H1 (cell line): ENCODE data around the gene MYL3. TPM values are rescaled to one million over a fixed set of nuclear protein-coding genes. Genes with fewer than 3 reads are reported as not detected.

ENCODE experiments used
- CTCF ChIA-PET: fragments of 300-600 bp; sonication (Branson Sonifier 250); formaldehyde crosslinking; loops from one replicate; lab custom pipeline; 2021; ENCODE audit not compliant: partially characterized antibody; lab: Charles Lee
- POLR2A ChIA-PET: fragments of 300-600 bp; sonication (Branson Sonifier 250); formaldehyde crosslinking; loops from one replicate; lab custom pipeline; 2021; ENCODE audit warnings: inconsistent platforms; ENCODE audit not compliant: partially characterized antibody; lab: Charles Lee
- DNase-seq, 2 experiments: peaks; one replicate each; pipeline versions ENCODE4 v3.0.0 to v3.0.0-alpha.2; 2010 to 2022; ENCODE audit warnings: low spot score in 2 of 2, low read depth in 1 of 2, mixed read lengths in 1 of 2
- FAIRE-seq: peaks from 2 replicates; lab custom pipeline; 2011; peaks lifted over from hg19 to GRCh38; lab: Jason Lieb, UNC
- H2AFZ ChIP-seq: 2 replicates; pipeline ENCODE4 v1.8.1; 2012; ENCODE audit warnings: low read length, inconsistent platforms
- H2AK5ac ChIP-seq: 2 replicates; pipeline ENCODE4 v1.6.1; 2013; ENCODE audit warnings: low read depth, low read length
- H2BK120ac ChIP-seq: replicated peaks from 2 replicates; pipeline ENCODE3; 2013; ENCODE audit warnings: low read depth, low read length, inconsistent platforms
- H2BK12ac ChIP-seq: 2 replicates; pipeline ENCODE4 v1.6.1; 2013; ENCODE audit warnings: low read depth, low read length
- H2BK15ac ChIP-seq: 2 replicates; pipeline ENCODE4 v1.6.1; 2013; ENCODE audit warnings: low read length
- H2BK20ac ChIP-seq: 2 replicates; pipeline ENCODE4 v1.6.1; 2013; ENCODE audit warnings: low read length
- H2BK5ac ChIP-seq: 2 replicates; pipeline ENCODE4 v1.6.1; 2013; ENCODE audit warnings: low read depth, low read length
- H3K14ac ChIP-seq: 2 replicates; pipeline ENCODE4 v1.6.1; 2013; ENCODE audit warnings: inconsistent platforms; ENCODE audit not compliant: insufficient read length
- H3K18ac ChIP-seq: 2 replicates; pipeline ENCODE4 v1.6.1; 2013; ENCODE audit warnings: low read length; ENCODE audit errors: extremely low read depth
- H3K23ac ChIP-seq: 2 replicates; pipeline ENCODE4 v1.6.1; 2013; ENCODE audit warnings: inconsistent platforms; ENCODE audit not compliant: insufficient read length
- H3K23me2 ChIP-seq: 2 replicates; pipeline ENCODE4 v1.6.1; 2013; ENCODE audit warnings: low read depth, low read length
- H3K27ac ChIP-seq: 2 replicates; pipeline ENCODE4 v1.6.1; 2011; ENCODE audit warnings: low read depth, low read length, inconsistent platforms
- H3K27me3 ChIP-seq, 4 experiments: replicated peaks in 1 of 4; 1 replicate in 1 of 4; 2 replicates in 3 of 4; pipeline versions ENCODE4 v1.6.1 to v1.8.1; 2011 to 2013; ENCODE audit warnings: low read length in 3 of 4, mild to moderate bottlenecking in 3 of 4, inconsistent platforms in 2 of 4, mixed read lengths in 2 of 4, moderate library complexity in 1 of 4; ENCODE audit not compliant: control insufficient read depth in 3 of 4, insufficient read depth in 3 of 4; ENCODE audit errors: extremely low read depth in 1 of 4
- H3K36me3 ChIP-seq, 4 experiments: 2 replicates each; pipeline versions ENCODE4 v1.6.1 to v1.8.1; 2011 to 2013; ENCODE audit warnings: mild to moderate bottlenecking in 4 of 4, low read length in 3 of 4, moderate library complexity in 2 of 4, control low read depth in 1 of 4, inconsistent platforms in 1 of 4; ENCODE audit not compliant: insufficient read depth in 4 of 4, control insufficient read depth in 2 of 4
- H3K4ac ChIP-seq: replicated peaks from 2 replicates; pipeline ENCODE3; 2013; ENCODE audit warnings: low read length, low read depth, mixed read lengths, inconsistent platforms; ENCODE audit not compliant: insufficient read length
- H3K4me1 ChIP-seq, 4 experiments: replicated peaks in 1 of 4; 1 replicate in 1 of 4; 2 replicates in 3 of 4; pipeline versions ENCODE4 v1.6.1 to v1.8.1; 2011 to 2013; ENCODE audit warnings: low read length in 3 of 4, inconsistent platforms in 2 of 4, mixed read lengths in 1 of 4; ENCODE audit not compliant: insufficient read depth in 4 of 4, control insufficient read depth in 3 of 4
- H3K4me2 ChIP-seq, 2 experiments: 2 replicates each; pipeline versions ENCODE4 v1.6.1 to v1.8.1; 2011 to 2013; ENCODE audit warnings: low read depth in 2 of 2, low read length in 2 of 2, control low read depth in 1 of 2, inconsistent platforms in 1 of 2, mild to moderate bottlenecking in 1 of 2; ENCODE audit not compliant: insufficient read depth in 1 of 2
- H3K4me3 ChIP-seq, 4 experiments: fragments of 200-600, 300-600 bp in 1 of 4; sonication (generic), shearing (Covaris generic), sonication (Bioruptor Twin) in 1 of 4; 2 replicates each; pipeline versions ENCODE4 v1.5.1 to v1.8.1; 2011 to 2016; ENCODE audit warnings: low read length in 4 of 4, low read depth in 3 of 4, control low read depth in 2 of 4, inconsistent platforms in 2 of 4, mild to moderate bottlenecking in 2 of 4, mixed read lengths in 1 of 4, moderate library complexity in 1 of 4; ENCODE audit not compliant: insufficient read depth in 2 of 4; ENCODE audit errors: extremely low read depth in 1 of 4
- H3K56ac ChIP-seq: replicated peaks from 2 replicates; pipeline ENCODE3; 2013; ENCODE audit warnings: low read depth, mild to moderate bottlenecking, mixed read lengths, low read length, inconsistent platforms; ENCODE audit not compliant: insufficient read length
- H3K79me1 ChIP-seq: 2 replicates; pipeline ENCODE4 v1.6.1; 2013; ENCODE audit warnings: low read depth, low read length, control low read depth
- H3K79me2 ChIP-seq, 2 experiments: 2 replicates each; pipeline versions ENCODE4 v1.6.1 to v1.8.1; 2012 to 2013; ENCODE audit warnings: low read length in 2 of 2, mild to moderate bottlenecking in 2 of 2, inconsistent platforms in 1 of 2; ENCODE audit not compliant: insufficient read depth in 2 of 2, control insufficient read depth in 1 of 2
- H3K9ac ChIP-seq, 4 experiments: replicated peaks in 1 of 4; 1 replicate in 1 of 4; 2 replicates in 3 of 4; pipeline versions ENCODE4 v1.6.1 to v1.8.1; 2011 to 2013; ENCODE audit warnings: low read depth in 3 of 4, low read length in 3 of 4, control low read depth in 2 of 4, mild to moderate bottlenecking in 2 of 4, moderate library complexity in 2 of 4, inconsistent platforms in 1 of 4; ENCODE audit errors: extremely low read depth in 1 of 4
- H3K9me3 ChIP-seq, 2 experiments: 2 replicates each; pipeline versions ENCODE4 v1.6.1 to v1.8.1; 2012 to 2013; ENCODE audit warnings: mild to moderate bottlenecking in 2 of 2, moderate library complexity in 2 of 2, control low read depth in 1 of 2, inconsistent platforms in 1 of 2, low read depth in 1 of 2, low read length in 1 of 2, mixed read lengths in 1 of 2; ENCODE audit not compliant: insufficient read depth in 2 of 2
- H4K20me1 ChIP-seq, 2 experiments: replicated peaks in 1 of 2; 2 replicates each; pipeline versions ENCODE3 to v1.8.1; 2011 to 2013; ENCODE audit warnings: inconsistent platforms in 2 of 2, low read length in 2 of 2, mild to moderate bottlenecking in 1 of 2; ENCODE audit not compliant: insufficient read depth in 2 of 2, control insufficient read depth in 1 of 2
- H4K5ac ChIP-seq: 2 replicates; pipeline ENCODE4 v1.6.1; 2013; ENCODE audit warnings: low read length, low read depth, mixed read lengths, inconsistent platforms; ENCODE audit not compliant: insufficient read length
- H4K8ac ChIP-seq: 2 replicates; pipeline ENCODE4 v1.8.0; 2013; ENCODE audit warnings: mild to moderate bottlenecking, moderate library complexity, low read length, inconsistent platforms; ENCODE audit not compliant: insufficient read depth; ENCODE audit errors: extremely low read depth
- H4K91ac ChIP-seq: replicated peaks from 2 replicates; pipeline ENCODE3; 2013; ENCODE audit warnings: low read length, mixed read lengths, inconsistent platforms; ENCODE audit not compliant: insufficient read length
- CTCF ChIP-seq, 3 experiments: IDR thresholded peaks; 1 replicate in 2 of 3; 2 replicates in 1 of 3; pipeline versions ENCODE4 v1.5.1 to v1.6.1; 2011; ENCODE audit warnings: low read length in 3 of 3, mild to moderate bottlenecking in 3 of 3, inconsistent platforms in 2 of 3, low read depth in 1 of 3, moderate library complexity in 1 of 3; ENCODE audit not compliant: insufficient read depth in 1 of 3; ENCODE audit errors: control extremely low read depth in 1 of 3
- GABPA ChIP-seq: IDR thresholded peaks from 2 replicates; pipeline ENCODE4 v1.6.1; 2011; ENCODE audit warnings: mild to moderate bottlenecking, low read length, moderate library complexity, borderline replicate concordance; ENCODE audit not compliant: insufficient read depth
- HDAC2 ChIP-seq, 2 experiments: fragments of 300-600 bp in 1 of 2; sonication (generic) in 1 of 2; IDR thresholded peaks; 2 replicates each; pipeline ENCODE4 v1.6.1; 2011 to 2012; ENCODE audit warnings: low read depth in 2 of 2, low read length in 2 of 2, mild to moderate bottlenecking in 2 of 2, moderate library complexity in 2 of 2, borderline replicate concordance in 1 of 2, inconsistent platforms in 1 of 2
- JUND ChIP-seq: IDR thresholded peaks from 2 replicates; pipeline ENCODE4 v1.6.1; 2011; ENCODE audit warnings: mild to moderate bottlenecking, improper control_type of control experiment, low read length
- SIN3A ChIP-seq, 2 experiments: IDR thresholded peaks in 1 of 2; conservative IDR thresholded peaks in 1 of 2; 2 replicates each; pipeline ENCODE4 v1.6.1; 2011 to 2012; ENCODE audit warnings: low read length in 2 of 2, improper control_type of control experiment in 1 of 2, low read depth in 1 of 2, mild to moderate bottlenecking in 1 of 2
- USF2 ChIP-seq: IDR thresholded peaks from 2 replicates; pipeline ENCODE4 v1.6.1; 2011; ENCODE audit warnings: low read length, improper control_type of control experiment
- WGBS, 2 experiments: shearing (Covaris generic) in 1 of 2; methylation state at CpG; one replicate each; pipeline versions ENCODE4 v1.1.6 to v1.1.7; 2013 to 2015; ENCODE audit warnings: low lambda C conversion rate in 2 of 2, mixed read lengths in 2 of 2, inconsistent platforms in 1 of 2, low coverage in 1 of 2, missing lambda C conversion rate in 1 of 2; ENCODE audit not compliant: insufficient replicate concordance in 2 of 2, insufficient coverage in 1 of 2, insufficient read length in 1 of 2; ENCODE audit errors: extremely low coverage in 1 of 2, missing lambda C conversion rate in 1 of 2; 5-methylcytosine and 5-hydroxymethylcytosine counted together
- polyA plus RNA-seq, 7 experiments: library from polyadenylated mRNA; depleted of rRNA in 3 of 7; stranded (reverse) in 5 of 7; unstranded in 2 of 7; fragments of >200 nt in 5 of 7; fragments of 200-250 nt in 2 of 7; gene quantifications; 1 replicate in 5 of 7; 2 replicates in 1 of 7; 4 replicates in 1 of 7; pipeline versions ENCODE4 v1.2.1 to v1.2.3, GENCODE V29; 2011 to 2013; ENCODE audit warnings: missing spikeins in 2 of 7, mixed read lengths in 2 of 7
- total RNA-seq: library from RNA; stranded (reverse); fragmentation: NEBNext Ultra II Directional; extraction: Animal tissue kit (Norgen Biotek cat#: 25700); gene quantifications from 2 replicates; pipeline ENCODE4 v1.2.1, GENCODE V29; 2021

The MYL3 gene
- total and polyA plus RNA-seq, 2 of the 8 experiments (the other 6 are each of a cell fraction or from before 2014, with no cell fraction given), result 0.06 TPM; not detected in 1

- Histone ChIP-seq H4K5ac (no peak overlapping the region), H3K4me3 (no peak overlapping the region), H2AK5ac (no peak overlapping the region), H3K4me1 (peaks cover 0 to 3% (median 1%) of the 10 kb centered on the region in 4 experiments; a peak in 2 of 7 replicates), H2AFZ (peak overlapping the region; percentile 81; the same call in 1 of the 2 replicates), H3K56ac (no peak overlapping the region), H2BK120ac (no peak overlapping the region), H4K20me1 (peaks cover 0 to 5% of the 10 kb centered on the region in 2 experiments), H3K14ac (no peak overlapping the region), H3K23me2 (no peaks in the 10 kb centered on the region; the same call in 1 of the 2 replicates), H3K79me2 (no peaks in the 10 kb centered on the region), H3K23ac (no peak overlapping the region), H3K27me3 (no peaks in the 10 kb centered on the region; a peak in 2 of 7 replicates), H3K4ac (no peak overlapping the region), H3K79me1 (no peaks in the 10 kb centered on the region; the same call in 1 of the 2 replicates), H2BK15ac (peak overlapping the region; percentile 92; the same call in 1 of the 2 replicates), H3K4me2 (peak overlapping the region in 1 of 2 experiments; percentile 54; a peak in 2 of 4 replicates), H4K8ac (no peak overlapping the region), H3K9me3 (no peaks in the 10 kb centered on the region), H2BK5ac (no peak overlapping the region), H3K36me3 (no peaks in the 10 kb centered on the region), H4K91ac (no peak overlapping the region), H3K27ac (no peak overlapping the region), H2BK20ac (no peak overlapping the region), H2BK12ac (peak overlapping the region; percentile 1; the same call in 1 of the 2 replicates), H3K18ac (no peak overlapping the region), H3K9ac (no peak overlapping the region)
- CTCF ChIA-PET, result interaction anchor here (0.5 to 2.4 kb wide), 51 partner anchors 9 to 592 kb away, joined by 3 to 28 read pairs (median 4); partner anchors contain the start of gene PTH1R
- 34% methylated on average over 18 of the region's 18 CpGs; no CpG with 5 or more reads in 1 of the 2 experiments for WGBS, 2 experiments
- POLR2A ChIA-PET, result interaction anchor here (0.7 to 1.5 kb wide), 4 partner anchors 9 to 60 kb away, joined by 3 read pairs; no protein-coding TSS in a partner anchor
- DNase-seq (peak; percentile 65 to 95), FAIRE-seq (peak; percentile 84)
- TF ChIP-seq JUND (0 out of 2 replicates have a peak, but pooled peaks have one; percentile 15), HDAC2 (IDR thresholded peaks at IDR 0.05; ENCODE audit: borderline replicate concordance in 1 of 2, low read depth in 2 of 2, low read length in 2 of 2) (no peak; a peak in 1 of 4 replicates), GABPA (no peak), SIN3A (conservative IDR thresholded peaks at IDR 0.05 in 1 of 2, IDR thresholded peaks at IDR 0.05 in 1 of 2; ENCODE audit: low read depth in 1 of 2, low read length in 2 of 2) (peak in 1 of 2 experiments; percentile 64; a peak in 1 of 4 replicates), CTCF (IDR thresholded peaks at IDR 0.05; ENCODE audit: control extremely low read depth in 1 of 3, insufficient read depth in 1 of 3, low read depth in 1 of 3, low read length in 3 of 3) (peak in 2 of 3 experiments; percentile 88 to 97; a peak in 3 of 4 replicates), USF2 (peak; percentile 58)
Measured at GRCh38 chr3:46909535-46910161, 46.4 kb upstream of the MYL3 start.
